Astrocyte (in vitro differentiated cells and primary cell): Measurements from ENCODE around the gene PTPN1.

ENCODE experiments used
- EZH2 ChIP-seq: IDR thresholded peaks from 2 replicates; pipeline ENCODE4 v1.6.1; 2012; ENCODE audit warnings: mild to moderate bottlenecking, low read length, inconsistent platforms; ENCODE audit not compliant: insufficient read depth
- TF ChIP-seq, protein P1 (sequence below): IDR thresholded peaks from 2 replicates; pipeline ENCODE4 v1.5.1; 2011; ENCODE audit warnings: low read depth, mild to moderate bottlenecking, inconsistent platforms, low read length, moderate library complexity; ENCODE audit not compliant: insufficient read depth

DNA sequence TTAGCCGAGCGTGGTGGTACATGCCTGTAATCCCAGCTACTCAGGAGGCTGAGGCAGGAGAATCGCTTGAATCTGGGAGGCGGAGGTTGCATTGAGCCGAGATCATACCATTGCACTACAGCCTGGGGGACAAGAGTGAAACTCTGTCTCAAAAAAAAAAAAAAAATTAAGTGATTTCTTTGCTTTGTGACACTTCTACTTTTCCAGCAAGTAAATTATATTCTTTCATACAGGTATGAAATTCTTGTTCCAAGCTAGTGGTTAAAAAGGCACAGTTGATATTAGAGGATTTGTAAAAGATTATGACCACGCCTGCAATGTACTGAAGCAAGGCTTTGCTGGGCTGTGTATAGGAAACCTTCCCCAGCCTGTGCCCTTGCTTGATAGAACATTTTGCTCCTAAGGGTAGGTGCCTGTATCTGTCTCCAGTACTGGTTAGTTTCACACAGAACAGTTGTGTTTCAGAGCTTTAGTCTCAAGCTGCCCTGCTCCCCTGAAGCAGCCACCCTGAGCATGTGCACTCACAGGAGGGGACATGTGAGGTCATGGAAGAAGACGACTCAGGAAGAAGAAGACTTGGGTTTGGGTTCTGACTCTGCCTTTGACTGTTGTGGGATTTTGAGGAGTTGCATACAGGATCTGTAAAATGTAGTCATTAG lies 10.2 kb downstream of the PTPN1 start:
- TF ChIP-seq, protein P1, sequence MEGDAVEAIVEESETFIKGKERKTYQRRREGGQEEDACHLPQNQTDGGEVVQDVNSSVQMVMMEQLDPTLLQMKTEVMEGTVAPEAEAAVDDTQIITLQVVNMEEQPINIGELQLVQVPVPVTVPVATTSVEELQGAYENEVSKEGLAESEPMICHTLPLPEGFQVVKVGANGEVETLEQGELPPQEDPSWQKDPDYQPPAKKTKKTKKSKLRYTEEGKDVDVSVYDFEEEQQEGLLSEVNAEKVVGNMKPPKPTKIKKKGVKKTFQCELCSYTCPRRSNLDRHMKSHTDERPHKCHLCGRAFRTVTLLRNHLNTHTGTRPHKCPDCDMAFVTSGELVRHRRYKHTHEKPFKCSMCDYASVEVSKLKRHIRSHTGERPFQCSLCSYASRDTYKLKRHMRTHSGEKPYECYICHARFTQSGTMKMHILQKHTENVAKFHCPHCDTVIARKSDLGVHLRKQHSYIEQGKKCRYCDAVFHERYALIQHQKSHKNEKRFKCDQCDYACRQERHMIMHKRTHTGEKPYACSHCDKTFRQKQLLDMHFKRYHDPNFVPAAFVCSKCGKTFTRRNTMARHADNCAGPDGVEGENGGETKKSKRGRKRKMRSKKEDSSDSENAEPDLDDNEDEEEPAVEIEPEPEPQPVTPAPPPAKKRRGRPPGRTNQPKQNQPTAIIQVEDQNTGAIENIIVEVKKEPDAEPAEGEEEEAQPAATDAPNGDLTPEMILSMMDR, result no peak
- TF ChIP-seq EZH2, result no peak
